ENCODE measurements around the gene NTHL1.

- TF ChIP-seq POLR2AphosphoS5 (IDR thresholded peaks at IDR 0.05; ENCODE audit: borderline replicate concordance, low read depth, low read length) (no peak), EZH2 (IDR thresholded peaks at IDR 0.05) (no peak)
Measured at GRCh38 chr16:2076072-2076865, 28.6 kb upstream of the NTHL1 start.

All from SK-N-MC (cell line).